GM19452 (cell line): ENCODE data around the gene VPS16.

Source experiments
- ATAC-seq: cut with Tn5 transposase; IDR thresholded peaks from one replicate; pipeline ENCODE4 v1.9.1; 2021; ENCODE audit not compliant: unreplicated experiment

The VPS16 gene

GRCh38 chr20:2840138-2840966 lies at the start of gene VPS16, which contains the start of gene PCED1A:
VPS16 (plus strand) TSS chr20:2840745; CDS start chr20:2840775, 30 bp downstream.
PCED1A (minus strand) TSS chr20:2840655; CDS start chr20:2839912, 743 bp downstream.
- peak; percentile 94 for ATAC-seq

GRCh38 chr20:2793471-2793870 lies 47.1 kb upstream of the VPS16 start:
- no peak for ATAC-seq

GRCh38 chr20:2794202-2794748 lies 46.3 kb upstream of the VPS16 start:
- no peak for ATAC-seq

- ATAC-seq, result no peak
Observed at GRCh38 chr20:2794866-2795447, 45.6 kb upstream of the VPS16 start.

GRCh38 chr20:2795451-2795850 lies 45.1 kb upstream of the VPS16 start:
- no peak for ATAC-seq

GRCh38 chr20:2796011-2796660 lies 44.4 kb upstream of the VPS16 start:
- no peak for ATAC-seq

- no peak for ATAC-seq
Observed at GRCh38 chr20:2797136-2797983, 43.2 kb upstream of the VPS16 start.

- no peak for ATAC-seq
Observed at GRCh38 chr20:2798095-2798805, 42.3 kb upstream of the VPS16 start.

GRCh38 chr20:2798814-2799213 lies 41.7 kb upstream of the VPS16 start:
- no peak for ATAC-seq

- no peak for ATAC-seq
Observed at GRCh38 chr20:2799271-2799670, 41.3 kb upstream of the VPS16 start.

- ATAC-seq, result peak; percentile 13
Observed at GRCh38 chr20:2799688-2800520, 40.6 kb upstream of the VPS16 start.

GRCh38 chr20:2800521-2801285 lies 39.8 kb upstream of the VPS16 start, which contains the start of gene CPXM1:
CPXM1 (minus strand) TSS chr20:2800627; CDS start chr20:2800572, 55 bp downstream.
- ATAC-seq, result peak; percentile 70

GRCh38 chr20:2801286-2801728 lies 39.2 kb upstream of the VPS16 start:
- no peak for ATAC-seq

GRCh38 chr20:2804041-2804828 lies 36.3 kb upstream of the VPS16 start:
- no peak for ATAC-seq

- ATAC-seq, result no peak
Observed at GRCh38 chr20:2804852-2805688, 35.5 kb upstream of the VPS16 start.

- no peak for ATAC-seq
Observed at GRCh38 chr20:2805689-2806350, 34.7 kb upstream of the VPS16 start.
